ENCODE measurements around the gene GPANK1.

- no peak for TF ChIP-seq ZNF549 (tag by site-specific recombination; IDR thresholded peaks at IDR 0.05)
- TF ChIP-seq CTCF (tag by site-specific recombination; IDR thresholded peaks at IDR 0.05): no peak
- no peak for TF ChIP-seq ZNF175 (tag by site-specific recombination; IDR thresholded peaks at IDR 0.05)
- no peak for TF ChIP-seq YY1 (tag by site-specific recombination; IDR thresholded peaks at IDR 0.05)
- TF ChIP-seq ZNF302 (tag by site-specific recombination; IDR thresholded peaks at IDR 0.05; ENCODE audit: low read depth): no peak
Measured at GRCh38 chr6:31614075-31614619, 50.6 kb downstream of the GPANK1 start.

Measured in HEK293 (cell line).